GM12865 (cell line): ENCODE data around the gene WAPL.

ENCODE experiments used
- DNase-seq: peaks from one replicate; pipeline ENCODE4 v3.0.0; 2010; ENCODE audit warnings: low read depth
- H3K4me3 ChIP-seq: 2 replicates; pipeline ENCODE4 v1.5.1; 2011; ENCODE audit warnings: mild to moderate bottlenecking, low read depth, low read length, control low read depth
- TF ChIP-seq, protein P1 (sequence below): IDR thresholded peaks from 2 replicates; pipeline ENCODE4 v1.5.1; 2011; ENCODE audit warnings: low read length, control low read depth, low read depth, inconsistent platforms; ENCODE audit not compliant: insufficient read depth; ENCODE audit errors: missing control alignments

The WAPL gene

GRCh38 chr10:86497621-86498020 is 24.0 kb downstream of the WAPL start:
- H3K4me3 ChIP-seq = no peak overlapping the region
- TF ChIP-seq, protein P1, sequence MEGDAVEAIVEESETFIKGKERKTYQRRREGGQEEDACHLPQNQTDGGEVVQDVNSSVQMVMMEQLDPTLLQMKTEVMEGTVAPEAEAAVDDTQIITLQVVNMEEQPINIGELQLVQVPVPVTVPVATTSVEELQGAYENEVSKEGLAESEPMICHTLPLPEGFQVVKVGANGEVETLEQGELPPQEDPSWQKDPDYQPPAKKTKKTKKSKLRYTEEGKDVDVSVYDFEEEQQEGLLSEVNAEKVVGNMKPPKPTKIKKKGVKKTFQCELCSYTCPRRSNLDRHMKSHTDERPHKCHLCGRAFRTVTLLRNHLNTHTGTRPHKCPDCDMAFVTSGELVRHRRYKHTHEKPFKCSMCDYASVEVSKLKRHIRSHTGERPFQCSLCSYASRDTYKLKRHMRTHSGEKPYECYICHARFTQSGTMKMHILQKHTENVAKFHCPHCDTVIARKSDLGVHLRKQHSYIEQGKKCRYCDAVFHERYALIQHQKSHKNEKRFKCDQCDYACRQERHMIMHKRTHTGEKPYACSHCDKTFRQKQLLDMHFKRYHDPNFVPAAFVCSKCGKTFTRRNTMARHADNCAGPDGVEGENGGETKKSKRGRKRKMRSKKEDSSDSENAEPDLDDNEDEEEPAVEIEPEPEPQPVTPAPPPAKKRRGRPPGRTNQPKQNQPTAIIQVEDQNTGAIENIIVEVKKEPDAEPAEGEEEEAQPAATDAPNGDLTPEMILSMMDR = no peak
- no peak for DNase-seq

- DNase-seq = no peak
- H3K4me3 ChIP-seq = no peak overlapping the region
- TF ChIP-seq, protein P1 = no peak
Observed at GRCh38 chr10:86489960-86490612, 31.5 kb downstream of the WAPL start.

- no peak overlapping the region for H3K4me3 ChIP-seq
- DNase-seq = no peak
- TF ChIP-seq, protein P1 = no peak
Observed at GRCh38 chr10:86489071-86489810, 32.4 kb downstream of the WAPL start.

DNA sequence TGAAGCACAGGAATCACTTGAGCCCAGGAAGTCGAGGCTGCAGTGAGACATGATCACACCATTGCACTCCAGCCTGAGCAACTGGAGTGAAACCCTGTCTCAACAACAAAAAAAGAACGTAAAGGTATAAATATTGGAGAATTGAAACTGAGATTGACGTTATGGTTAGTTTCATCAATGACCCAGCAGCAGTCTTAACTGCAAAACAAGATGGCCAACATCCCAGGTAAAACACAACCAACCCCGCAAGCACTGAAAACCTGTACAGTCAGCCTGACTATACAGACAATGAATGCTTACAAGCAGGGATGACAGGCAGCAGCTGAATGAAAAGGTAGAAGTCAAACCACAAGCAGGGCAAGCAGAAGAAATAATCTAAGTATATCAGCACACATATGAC is 34.7 kb downstream of the WAPL start:
- DNase-seq = peak; percentile 46
- H3K4me3 ChIP-seq = no peak overlapping the region
- TF ChIP-seq, protein P1 = no peak

DNA sequence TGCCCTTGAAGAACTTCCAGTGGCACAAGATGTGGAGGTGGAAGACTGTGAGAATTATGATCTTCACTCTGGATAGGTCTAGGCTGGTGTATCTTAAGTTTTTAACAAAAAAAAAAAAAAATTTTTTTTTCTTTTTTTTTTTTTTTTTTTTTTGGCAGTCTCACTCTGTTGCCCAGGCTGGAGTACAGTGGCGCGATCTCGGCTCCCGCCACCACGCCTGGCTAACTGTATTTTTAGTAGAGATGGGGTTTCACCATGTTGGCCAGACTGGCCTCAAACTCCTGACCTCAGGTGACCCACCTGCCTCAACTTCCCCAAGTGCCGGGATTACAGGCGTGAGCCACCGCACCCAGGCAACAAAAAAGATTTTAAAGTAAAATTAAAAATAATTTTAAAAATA is 37.9 kb downstream of the WAPL start:
- no peak overlapping the region for H3K4me3 ChIP-seq
- TF ChIP-seq, protein P1 = no peak
- no peak for DNase-seq

DNA sequence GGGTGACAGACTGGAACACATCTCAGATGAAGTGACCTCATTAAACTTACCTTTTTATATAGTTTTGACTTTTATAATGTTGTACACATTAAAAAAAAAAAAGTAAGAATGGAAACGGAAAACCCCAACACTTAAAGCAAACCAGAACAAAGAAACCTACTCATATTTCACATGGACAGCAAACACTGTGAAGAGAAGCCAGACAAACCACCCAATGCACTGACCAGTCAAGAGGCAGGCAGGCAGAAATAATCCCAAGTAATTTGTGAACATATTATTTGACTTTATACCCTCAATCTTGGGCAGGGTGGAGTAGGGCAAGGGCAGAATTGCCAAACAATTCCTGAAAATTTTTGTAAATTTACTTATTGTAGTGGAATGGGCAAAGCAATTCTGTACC is 39.8 kb downstream of the WAPL start:
- no peak overlapping the region for H3K4me3 ChIP-seq
- no peak for DNase-seq
- TF ChIP-seq, protein P1 = no peak
